GM21367 (cell line): Measurements from ENCODE around the gene KLRB1.
"Not testable (repeated sequence)": the region's sequence is repeated elsewhere in the genome, so short reads cannot be mapped to it uniquely, and the experiment has no call there.

Source experiments
- ATAC-seq: cut with Tn5 transposase; IDR thresholded peaks from one replicate; pipeline ENCODE4 v1.9.1; 2021; ENCODE audit not compliant: unreplicated experiment

The KLRB1 gene

DNA sequence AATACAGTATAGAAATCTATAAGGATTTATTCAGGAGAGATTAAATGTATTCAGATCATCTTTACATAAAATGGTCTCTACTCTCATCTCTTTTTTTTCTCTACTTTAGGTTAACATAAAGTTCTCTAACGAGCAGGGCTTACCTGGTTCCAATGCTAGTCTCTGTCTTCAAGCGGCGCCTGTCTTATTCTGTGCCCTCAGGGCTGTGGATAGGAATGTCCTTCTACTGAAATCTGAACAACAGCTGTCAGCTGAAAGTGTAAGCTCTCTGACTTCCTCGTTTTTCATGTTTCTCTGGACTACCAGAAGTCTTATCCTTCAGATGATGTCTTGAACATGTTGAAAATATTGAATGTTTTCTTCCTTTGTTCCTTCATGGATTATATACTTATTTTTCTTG is 62.2 kb downstream of the KLRB1 start:
- not testable (repeated sequence) for ATAC-seq
